IPS DF 4.7 (cell line): ENCODE data around the gene BTF3.

ENCODE experiments used
- DNase-seq: peaks from one replicate; pipeline ENCODE4 v3.0.0-alpha.2; 2013; ENCODE audit warnings: low spot score; ENCODE audit errors: extremely low read depth

The BTF3 gene

DNA sequence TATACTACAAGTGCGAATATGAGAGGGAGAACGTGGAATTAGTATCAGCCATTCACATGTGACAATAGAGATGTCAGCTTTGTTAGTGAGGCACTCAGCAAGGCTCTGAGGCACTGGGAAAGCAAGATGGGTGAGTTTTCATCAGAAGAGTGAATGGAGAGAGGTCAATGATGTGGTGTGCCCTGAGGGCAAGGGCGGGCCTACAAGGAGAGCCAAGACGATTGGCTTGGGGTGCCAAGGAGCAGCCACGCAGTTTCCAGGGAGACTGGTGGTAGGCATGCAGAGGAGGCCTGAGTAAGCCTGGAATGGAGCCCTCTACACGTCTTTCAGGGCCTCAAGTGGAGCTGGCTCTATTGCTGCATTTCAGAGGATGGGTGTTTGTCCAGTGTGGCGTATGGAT lies 24.7 kb downstream of the BTF3 start:
- DNase-seq = no peak

DNA sequence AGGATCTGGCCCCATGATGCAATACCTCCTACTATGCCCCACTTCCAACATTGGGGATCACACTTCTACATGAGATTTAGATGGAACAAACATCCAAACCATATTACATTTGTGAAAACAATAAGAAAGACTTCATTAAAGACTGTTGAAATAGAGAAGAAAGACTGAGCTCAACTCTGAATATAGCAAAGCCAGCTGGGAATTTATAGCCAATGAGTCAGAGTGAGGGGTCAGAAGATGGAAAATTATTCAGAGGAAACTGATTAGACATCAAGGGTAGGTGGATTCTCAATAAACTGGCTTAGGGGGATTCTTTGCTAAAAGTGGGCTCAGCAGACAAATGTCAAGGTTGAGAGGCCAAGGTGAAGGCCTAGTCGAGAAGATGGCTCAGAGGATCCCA lies 25.6 kb downstream of the BTF3 start:
- DNase-seq = no peak

DNA sequence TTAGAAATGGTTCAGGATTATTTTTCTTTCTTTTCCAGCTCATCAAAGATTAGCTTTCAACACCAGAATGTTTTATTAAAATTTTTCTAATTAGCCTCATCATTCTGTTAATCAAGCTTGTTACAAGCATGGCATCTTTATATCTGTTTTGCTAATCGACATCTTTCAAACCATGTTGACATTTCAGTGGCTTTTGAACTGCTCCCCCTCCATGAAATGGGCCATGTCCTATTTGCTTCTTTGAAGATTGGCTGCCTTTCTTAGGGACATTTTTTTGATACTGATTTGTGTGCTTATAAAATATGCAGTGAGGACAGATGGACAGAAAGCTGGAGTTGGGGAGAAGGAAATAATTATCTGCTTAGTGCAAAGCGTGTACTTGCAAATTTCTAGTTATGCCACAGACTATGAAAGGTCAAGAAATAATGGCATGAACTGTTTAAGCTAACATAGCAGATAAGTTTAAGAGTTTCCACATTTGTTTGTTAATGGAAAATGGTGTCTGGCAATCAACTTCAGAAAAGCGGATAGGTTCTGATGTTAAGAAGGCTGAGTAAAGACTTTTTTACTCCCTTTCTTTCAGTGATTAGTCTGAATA lies 27.5 kb downstream of the BTF3 start:
- DNase-seq = no peak

DNA sequence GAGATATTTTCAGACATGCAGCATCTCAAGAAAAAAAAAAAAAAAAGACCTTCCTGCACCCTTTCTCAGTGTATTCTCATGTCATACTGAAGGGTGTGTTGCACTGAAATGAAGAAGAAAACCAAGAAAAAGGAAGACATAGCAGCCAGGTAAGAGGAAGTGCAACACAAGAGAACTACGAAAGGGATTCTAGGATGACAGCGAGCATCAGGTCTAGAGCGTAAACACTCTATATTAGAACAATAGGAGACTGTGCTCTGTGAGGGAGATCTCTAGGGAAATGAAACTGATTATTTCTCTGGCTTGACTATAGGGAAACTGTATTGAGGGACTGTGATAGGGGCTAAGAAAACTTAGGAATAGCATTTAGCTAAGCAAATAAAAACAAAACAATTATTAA lies 30.0 kb downstream of the BTF3 start:
- no peak for DNase-seq

DNA sequence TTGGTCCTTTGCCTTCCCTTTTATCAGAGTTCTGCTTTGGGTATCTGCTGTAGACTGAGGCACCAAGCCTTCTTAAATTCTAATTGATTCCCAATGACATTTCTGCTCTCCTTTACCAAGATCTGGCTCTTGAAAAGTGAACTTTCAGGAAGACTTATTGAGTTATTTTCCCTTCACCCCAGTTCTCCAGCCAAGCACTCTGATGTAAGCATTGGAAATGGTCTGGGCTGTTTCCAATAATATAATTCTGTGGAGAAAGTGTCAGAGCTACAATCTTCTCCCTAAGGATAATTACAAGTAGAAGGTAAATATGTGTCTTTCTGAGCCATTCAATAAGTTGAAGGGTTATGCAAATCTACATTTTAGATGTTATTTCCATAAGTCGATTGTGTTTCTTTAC lies 30.8 kb downstream of the BTF3 start:
- DNase-seq = no peak

DNA sequence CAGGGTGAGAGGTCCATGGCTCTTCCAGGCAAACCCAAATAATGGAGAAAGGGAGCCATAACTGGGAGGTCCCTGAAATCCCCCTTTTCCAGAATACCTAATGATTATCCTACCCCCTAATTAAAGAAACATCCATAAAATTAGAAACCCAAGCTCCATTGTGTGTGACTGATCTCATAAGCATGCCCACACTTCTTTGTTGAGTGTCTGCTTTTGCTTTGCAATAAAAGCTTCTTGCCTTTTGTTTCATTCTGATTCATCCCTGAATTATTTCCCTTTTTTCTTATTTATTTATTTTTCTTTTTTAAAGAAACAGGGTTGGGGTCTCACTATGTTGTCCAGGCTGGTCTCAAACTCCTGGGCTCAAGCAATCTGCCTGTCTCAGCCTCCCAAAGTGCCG lies 33.1 kb downstream of the BTF3 start:
- no peak for DNase-seq

DNA sequence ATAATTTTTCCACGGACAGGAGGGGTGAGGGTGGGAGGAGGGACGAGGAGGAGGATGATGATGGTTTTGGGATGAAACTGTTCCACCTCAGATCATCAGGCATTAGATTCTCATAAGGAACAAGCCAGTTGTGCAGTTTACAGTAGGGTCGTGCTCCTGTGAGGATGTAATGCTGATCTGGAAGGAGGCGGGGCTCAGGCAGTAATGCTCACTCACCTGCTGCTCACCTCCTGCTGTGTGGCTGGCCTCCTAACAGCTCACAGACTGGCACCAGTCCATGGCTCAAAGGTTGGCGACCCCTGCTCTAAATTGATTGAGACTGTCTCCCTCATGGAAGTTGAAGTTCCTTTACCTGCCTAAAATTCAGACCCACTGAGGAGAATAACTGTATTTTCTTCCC lies 34.0 kb downstream of the BTF3 start:
- no peak for DNase-seq

DNA sequence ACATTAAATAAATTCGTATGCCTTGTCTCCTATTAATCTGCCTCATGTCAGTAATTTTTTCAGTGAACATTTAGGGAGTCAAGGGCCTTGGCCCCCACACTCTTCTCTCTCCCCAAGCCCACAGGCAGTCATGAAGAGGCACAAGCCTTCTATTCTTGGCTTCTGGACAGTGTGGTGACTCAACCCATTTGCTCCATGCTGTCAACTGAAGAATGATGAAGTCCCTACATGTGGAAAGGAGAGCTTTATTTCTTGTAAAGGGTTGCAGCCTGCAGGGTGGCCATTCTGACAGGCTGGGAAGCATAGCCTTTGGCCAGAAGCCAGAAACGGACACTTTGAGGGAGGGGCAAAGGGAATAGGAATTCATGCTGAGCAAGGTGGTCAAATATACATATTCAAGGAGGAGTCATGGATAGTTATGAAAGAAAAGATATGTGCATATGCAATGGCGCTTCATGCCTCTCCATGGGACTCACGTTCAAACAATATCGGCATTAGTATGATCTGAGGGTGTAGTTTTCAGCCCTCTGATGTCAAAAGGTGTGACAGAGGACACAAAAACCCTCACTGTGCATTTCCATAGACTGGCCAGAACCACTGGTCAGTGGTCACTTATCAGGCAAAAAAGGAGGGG lies 35.9 kb downstream of the BTF3 start:
- DNase-seq = no peak

DNA sequence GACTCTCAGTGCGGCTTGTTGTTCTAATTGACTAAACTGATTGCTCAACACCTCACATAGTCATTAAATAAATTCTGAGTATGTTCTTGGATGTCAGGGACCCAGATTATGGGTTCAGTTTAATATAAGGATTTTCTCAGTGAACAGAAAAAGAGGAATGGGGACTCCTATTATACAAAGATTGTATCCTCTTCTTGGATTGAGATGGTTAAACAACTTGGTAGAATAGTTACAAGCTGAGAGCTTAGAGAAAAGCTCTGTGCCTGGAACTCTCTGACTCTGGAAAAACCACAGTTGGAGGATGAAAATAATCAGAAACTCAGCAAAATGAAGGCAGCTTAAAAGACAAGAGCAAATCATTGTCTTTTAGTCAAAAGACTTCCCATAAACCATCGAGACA lies 36.7 kb downstream of the BTF3 start:
- no peak for DNase-seq

DNA sequence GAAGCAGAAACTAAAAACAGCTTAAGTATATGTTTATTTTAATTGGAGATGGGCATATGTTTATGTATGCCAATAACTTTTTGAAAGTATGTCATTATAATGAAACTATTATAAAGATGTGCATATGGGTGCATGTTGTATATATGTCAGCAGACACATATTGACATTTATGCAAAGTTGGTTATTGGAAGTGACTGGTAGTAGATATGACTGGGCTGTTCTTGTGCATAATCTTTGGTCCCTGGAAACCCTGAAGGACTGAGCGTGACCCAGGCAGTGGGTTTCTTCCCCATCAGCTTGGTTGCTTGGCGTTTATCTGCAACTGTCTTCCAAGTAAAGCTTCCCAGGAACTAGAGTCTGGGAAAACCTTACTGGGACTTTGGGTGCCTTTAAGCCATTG lies 41.5 kb downstream of the BTF3 start:
- DNase-seq = no peak

DNA sequence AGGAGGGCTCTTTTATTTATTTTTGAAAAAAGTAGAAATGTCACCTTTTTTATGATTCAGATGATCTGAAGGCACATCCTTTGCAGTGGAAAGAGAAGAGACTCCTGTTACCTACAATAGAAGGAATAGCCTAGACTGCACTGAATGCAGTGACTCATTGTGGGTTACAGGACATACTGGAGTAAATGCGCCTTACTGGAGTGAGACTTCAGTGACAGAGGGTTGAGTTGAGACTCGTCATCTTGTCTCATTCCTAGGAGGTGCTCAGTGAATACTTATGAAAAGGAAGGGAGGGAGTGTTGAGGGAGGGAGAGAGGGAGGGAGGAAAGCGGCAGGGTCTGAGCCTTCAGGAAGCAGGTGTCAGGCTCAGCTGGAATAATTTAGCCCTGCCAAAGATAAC lies 42.0 kb downstream of the BTF3 start:
- no peak for DNase-seq

DNA sequence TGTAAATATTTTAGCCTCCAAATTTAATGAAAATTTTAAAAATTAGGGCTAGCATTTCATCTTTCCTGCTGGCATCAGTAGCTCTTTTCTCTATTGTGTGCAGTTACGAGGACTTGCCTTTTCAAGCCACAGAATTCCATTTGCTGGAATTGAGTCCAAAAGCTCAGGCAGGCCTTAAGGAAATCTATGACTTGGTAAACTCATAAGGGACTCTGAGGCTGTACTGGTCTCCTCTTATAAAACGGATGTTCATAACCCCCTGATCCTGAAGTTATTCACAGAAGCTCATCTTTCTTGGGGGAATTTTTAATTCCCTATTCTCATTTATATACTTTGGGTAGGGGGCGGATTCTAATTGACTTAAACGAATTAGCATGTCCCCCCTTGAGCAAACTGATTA lies 43.8 kb downstream of the BTF3 start:
- no peak for DNase-seq

DNA sequence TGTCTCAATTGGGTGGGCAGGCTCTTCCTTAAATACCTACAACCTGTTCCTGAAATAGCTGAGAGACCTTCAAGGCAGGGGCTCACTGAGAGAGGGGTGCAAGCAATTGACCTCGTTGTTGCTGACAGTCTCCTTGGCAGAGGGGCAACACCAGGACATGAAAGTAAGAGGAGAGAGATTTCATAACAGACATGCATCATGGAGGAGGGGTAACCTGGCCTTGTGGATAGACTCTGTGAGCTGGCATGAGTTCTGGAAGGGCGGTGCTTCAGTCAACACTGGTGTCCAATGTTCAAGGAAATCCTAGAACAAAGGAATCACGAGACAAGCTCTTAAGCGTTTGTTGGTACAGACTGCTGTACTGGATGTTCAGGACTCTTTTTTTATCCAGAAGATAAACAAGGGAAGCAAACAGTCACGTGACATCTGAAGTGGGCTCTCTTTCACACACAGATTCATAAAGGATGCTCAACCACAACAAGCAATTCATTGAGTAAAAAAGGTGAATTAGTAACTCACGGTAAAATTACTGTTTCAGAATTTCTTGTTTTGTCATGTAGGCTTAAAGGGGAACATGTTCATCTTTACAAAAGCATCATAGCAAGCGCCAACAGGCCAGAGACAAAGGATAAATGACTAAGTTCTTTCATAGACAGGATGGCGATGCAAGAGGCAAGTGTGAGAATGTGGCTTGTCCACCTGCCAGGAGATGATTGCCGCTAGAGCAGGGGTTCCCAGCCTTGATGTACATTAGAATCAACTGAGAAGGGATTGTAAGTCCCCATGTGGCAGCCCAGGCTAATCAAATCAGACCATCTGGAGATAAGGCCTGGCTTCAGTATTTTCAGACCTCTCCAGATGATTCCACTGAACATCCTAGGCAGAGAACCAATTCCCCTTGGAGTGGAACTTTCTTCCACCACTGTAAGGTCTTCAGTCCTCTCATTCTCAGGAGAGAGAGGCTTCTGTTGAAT lies 46.5 kb downstream of the BTF3 start:
- DNase-seq = no peak

DNA sequence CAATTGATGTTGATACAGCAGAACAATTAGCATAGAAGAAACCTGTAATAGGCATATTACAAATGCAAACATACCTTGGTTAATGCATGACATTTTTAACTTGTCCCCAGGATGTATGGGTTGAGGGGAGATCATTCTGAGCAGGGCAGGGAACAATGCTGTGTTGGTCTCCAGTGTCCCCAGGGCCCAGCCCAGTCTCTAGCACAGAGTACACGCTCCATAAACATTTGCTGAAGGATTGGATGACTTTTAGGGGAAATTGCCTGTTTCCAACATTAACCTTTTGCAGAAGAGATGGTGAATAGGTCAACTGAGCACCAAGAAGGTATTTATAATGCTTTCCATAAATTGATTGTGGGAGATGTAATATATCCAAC lies 47.1 kb downstream of the BTF3 start:
- DNase-seq = no peak

DNA sequence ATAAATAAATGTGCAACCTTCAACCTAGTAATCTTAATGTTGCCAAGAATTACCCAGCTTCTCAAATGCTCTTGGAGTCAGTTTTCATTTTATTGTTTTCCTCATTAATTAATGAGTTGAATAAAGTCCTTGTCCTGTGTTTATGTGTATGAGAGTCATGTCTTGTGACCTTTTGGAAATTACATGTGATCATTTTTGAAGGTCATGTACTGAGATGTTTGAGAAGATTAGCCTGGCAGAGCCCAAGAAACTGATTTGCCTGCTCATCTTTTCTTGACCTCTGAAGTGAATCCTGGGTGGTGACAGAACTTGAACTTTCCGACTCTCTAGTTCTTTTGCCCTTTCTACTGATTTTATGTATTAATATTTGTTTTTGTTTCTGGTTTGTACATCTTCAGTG lies 51.8 kb downstream of the BTF3 start:
- DNase-seq = no peak

DNA sequence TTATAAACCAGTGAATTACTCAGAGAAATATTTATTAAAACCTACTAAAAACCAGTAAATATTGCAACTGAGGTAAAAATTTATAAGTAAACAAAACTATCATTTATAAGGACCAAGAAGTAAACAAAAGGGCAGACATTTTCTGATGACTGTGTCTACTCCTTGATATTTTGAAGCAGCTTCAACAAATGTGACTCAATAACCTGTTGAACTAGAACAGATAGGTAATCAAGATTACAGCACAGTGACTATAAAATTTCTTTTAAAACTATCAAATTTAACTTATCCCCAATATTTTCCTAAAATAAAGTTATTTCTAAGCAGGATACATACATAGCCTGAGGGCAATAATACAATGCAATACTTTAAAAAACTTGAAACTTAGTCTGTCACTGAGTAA lies 54.4 kb downstream of the BTF3 start:
- no peak for DNase-seq
